CD8-positive, alpha-beta memory T cell (primary cell): ENCODE results near the gene ACTRT3. TPM values are rescaled to one million over a fixed set of nuclear protein-coding genes. Genes with fewer than 3 reads are reported as not detected.

Experiments
- CTCF ChIA-PET: fragments of 350-600 bp; sonication (Branson Sonifier 250); formaldehyde crosslinking; loops from one replicate; lab custom pipeline; 2021; ENCODE audit warnings: antibody characterized with exemption; lab: Charles Lee
- POLR2A ChIA-PET: fragments of 350-600 bp; sonication (Branson Sonifier 250); formaldehyde crosslinking; loops from one replicate; lab custom pipeline; 2021; ENCODE audit warnings: antibody characterized with exemption; lab: Charles Lee
- DNase-seq, 5 donors: peaks; one replicate each; pipeline versions ENCODE4 v3.0.0 to v3.0.0-alpha.2; 2020 to 2022; ENCODE audit warnings: mixed read lengths in 1 of 5
- H3K27ac ChIP-seq: one replicate; pipeline ENCODE4 v1.7.0; 2013; ENCODE audit warnings: low read depth, mild to moderate bottlenecking, low read length, moderate library complexity
- H3K27me3 ChIP-seq: 2 replicates; pipeline ENCODE4 v1.7.0; 2013; ENCODE audit warnings: low read length, mild to moderate bottlenecking; ENCODE audit not compliant: insufficient read depth, poor library complexity, severe bottlenecking
- H3K36me3 ChIP-seq: 2 replicates; pipeline ENCODE4 v1.7.0; 2013; ENCODE audit warnings: mild to moderate bottlenecking, low read length, moderate library complexity; ENCODE audit not compliant: insufficient read depth
- H3K4me1 ChIP-seq: 2 replicates; pipeline ENCODE4 v1.7.0; 2013; ENCODE audit warnings: mild to moderate bottlenecking, low read length, moderate library complexity; ENCODE audit not compliant: insufficient read depth
- H3K4me3 ChIP-seq: 2 replicates; pipeline ENCODE4 v1.7.0; 2013; ENCODE audit warnings: mild to moderate bottlenecking, low read length
- H3K9me3 ChIP-seq: 2 replicates; pipeline ENCODE4 v1.7.0; 2013; ENCODE audit warnings: mild to moderate bottlenecking, low read length
- H3K27ac Mint-ChIP-seq, 8 donors: one replicate each; pipeline ENCODE4 v1.8.0; 2020 to 2021; ENCODE audit warnings: mixed read lengths in 8 of 8, mild to moderate bottlenecking in 6 of 8, inconsistent platforms in 3 of 8, moderate library complexity in 3 of 8
- H3K27me3 Mint-ChIP-seq, 2 donors: one replicate each; pipeline ENCODE4 v1.8.0; 2020 to 2021; ENCODE audit warnings: mixed read lengths in 2 of 2, mild to moderate bottlenecking in 1 of 2, moderate library complexity in 1 of 2
- H3K36me3 Mint-ChIP-seq, 3 donors: one replicate each; pipeline ENCODE4 v1.8.0; 2020 to 2021; ENCODE audit warnings: mixed read lengths in 3 of 3, inconsistent platforms in 1 of 3, mild to moderate bottlenecking in 1 of 3
- H3K4me1 Mint-ChIP-seq, 3 donors: one replicate each; pipeline ENCODE4 v1.8.0; 2020 to 2021; ENCODE audit warnings: mixed read lengths in 3 of 3, inconsistent platforms in 1 of 3, mild to moderate bottlenecking in 1 of 3
- H3K4me3 Mint-ChIP-seq, 7 donors: one replicate each; pipeline ENCODE4 v1.8.0; 2020 to 2021; ENCODE audit warnings: mixed read lengths in 7 of 7, mild to moderate bottlenecking in 6 of 7, moderate library complexity in 4 of 7, inconsistent platforms in 2 of 7
- H3K9me3 Mint-ChIP-seq, 5 donors: one replicate each; pipeline ENCODE4 v1.8.0; 2020 to 2022; ENCODE audit warnings: mixed read lengths in 5 of 5, mild to moderate bottlenecking in 3 of 5, moderate library complexity in 2 of 5, inconsistent platforms in 1 of 5
- polyA plus RNA-seq: library from polyadenylated mRNA; unstranded; fragments of 300-500 nt; fragmentation: Illumina TruSeq; gene quantifications from one replicate; pipeline ENCODE4 v1.2.3, GENCODE V29; 2021
- total RNA-seq, 2 experiments: library from RNA; stranded (reverse); gene quantifications; one replicate each; pipeline ENCODE4 v1.2.3, GENCODE V29; 2021

The ACTRT3 gene
- total and polyA plus RNA-seq, 3 experiments from 2014 or later: 0.20 to 2.6 (median 2.5) TPM

GRCh38 chr3:169771497-169772304, 2.3 kb upstream of the ACTRT3 start:
- Histone ChIP-seq H3K36me3 (peaks cover 7% of the 10 kb centered on the region), H3K4me3 (peak overlapping the region; percentile 100), H3K27me3 (no peaks in the 10 kb centered on the region), H3K4me1 (peaks cover 25% of the 10 kb centered on the region), H3K27ac (peak overlapping the region; percentile 100), H3K9me3 (no peaks in the 10 kb centered on the region)
- Mint-ChIP-seq H3K27me3 (peaks cover 0 to 13% of the 10 kb centered on the region in 2 donors), H3K27ac (peak overlapping the region; percentile 97 to 100 (median 100)), H3K36me3 (peaks cover 0 to 50% (median 7%) of the 10 kb centered on the region in 3 donors), H3K9me3 (peaks cover 0 to 8% (median 0%) of the 10 kb centered on the region in 5 donors), H3K4me1 (peaks cover 46 to 59% (median 57%) of the 10 kb centered on the region in 3 donors), H3K4me3 (peak overlapping the region; percentile 94 to 100 (median 99))
- peak; percentile 38 to 84 (median 76) for DNase-seq
- ChIA-PET POLR2A (interaction anchor here (0.7 to 2.7 kb wide), 9 partner anchors 8 to 1098 kb away, joined by 3 to 31 read pairs (median 7); partner anchors contain the start of genes RPL22L1, SEC62, SKIL and TERC), CTCF (interaction anchor here (2.5 to 3.7 kb wide), 2 partner anchors 9 to 195 kb away, joined by 10 to 23 read pairs; partner anchors contain the start of gene SEC62)

GRCh38 chr3:169764882-169765612, 4.3 kb downstream of the ACTRT3 start, which contains the start of gene TERC:
Gene TERC, minus strand, starts transcription at chr3:169765060.
- Mint-ChIP-seq H3K27me3 (no peaks in the 10 kb centered on the region), H3K9me3 (peaks cover 0 to 13% (median 0%) of the 10 kb centered on the region in 5 donors), H3K36me3 (peaks cover 0 to 7% (median 0%) of the 10 kb centered on the region in 3 donors), H3K27ac (peak within 1 kb of the TSS; percentile 89 to 99 (median 98)), H3K4me1 (peaks cover 30 to 39% (median 34%) of the 10 kb centered on the region in 3 donors), H3K4me3 (peak within 1 kb of the TSS; percentile 89 to 99 (median 98))
- H3K4me1 ChIP-seq: peaks cover 12% of the 10 kb centered on the region
- POLR2A ChIA-PET: interaction anchor here (0.8 to 2.7 kb wide), 6 partner anchors 8 to 1105 kb away, joined by 4 to 31 read pairs (median 5); partner anchors contain the start of genes MYNN, RPL22L1, SEC62 and SKIL
- no peaks in the 10 kb centered on the region for H3K27me3 ChIP-seq
- peak within 1 kb of the TSS; percentile 96 for H3K4me3 ChIP-seq
- H3K36me3 ChIP-seq: no peaks in the 10 kb centered on the region
- H3K9me3 ChIP-seq: no peaks in the 10 kb centered on the region
- DNase-seq: peak; percentile 86 to 97 (median 95)
- CTCF ChIA-PET: interaction anchor here (1.2 to 1.5 kb wide), 2 partner anchors 8 to 202 kb away, joined by 3 to 5 read pairs; partner anchors contain the start of gene MYNN
- peak within 1 kb of the TSS; percentile 92 for H3K27ac ChIP-seq

GRCh38 chr3:169764312-169764881, 5.0 kb downstream of the ACTRT3 start:
- Mint-ChIP-seq H3K4me3 (peak overlapping the region; percentile 89 to 99 (median 98)), H3K27me3 (no peaks in the 10 kb centered on the region), H3K4me1 (peaks cover 29 to 38% (median 32%) of the 10 kb centered on the region in 3 donors), H3K27ac (peak overlapping the region; percentile 89 to 99 (median 98)), H3K9me3 (peaks cover 0 to 13% (median 0%) of the 10 kb centered on the region in 5 donors), H3K36me3 (peaks cover 0 to 4% (median 0%) of the 10 kb centered on the region in 3 donors)
- no peaks in the 10 kb centered on the region for H3K36me3 ChIP-seq
- POLR2A ChIA-PET: interaction anchor here (0.5 to 2.7 kb wide), 7 partner anchors 8 to 1105 kb away, joined by 3 to 31 read pairs (median 5); partner anchors contain the start of genes MYNN, RPL22L1, SEC62 and SKIL
- H3K4me1 ChIP-seq: peaks cover 16% of the 10 kb centered on the region
- peak overlapping the region; percentile 96 for H3K4me3 ChIP-seq
- no peaks in the 10 kb centered on the region for H3K9me3 ChIP-seq
- H3K27ac ChIP-seq: peak overlapping the region; percentile 92
- H3K27me3 ChIP-seq: no peaks in the 10 kb centered on the region
- peak; percentile 41 to 81 (median 71) for DNase-seq
- CTCF ChIA-PET: interaction anchor here (1.0 to 1.5 kb wide), 3 partner anchors 9 to 269 kb away, joined by 3 to 5 read pairs (median 3); partner anchors contain the start of gene MYNN

GRCh38 chr3:169760479-169760878, 8.9 kb downstream of the ACTRT3 start:
- peaks cover 0 to 4% (median 0%) of the 10 kb centered on the region in 3 donors for H3K36me3 Mint-ChIP-seq
- H3K27me3 ChIP-seq: no peaks in the 10 kb centered on the region
- ChIA-PET POLR2A (no interaction called here), CTCF (interaction anchor here (1.0 kb wide), 1 partner anchor 9 kb away, joined by 3 read pairs; the partner anchor contains the start of gene ACTRT3)
- peaks cover 28% of the 10 kb centered on the region for H3K4me1 ChIP-seq
- DNase-seq: no peak
- H3K4me3 ChIP-seq: no peak overlapping the region
- H3K27ac Mint-ChIP-seq: no peak overlapping the region
- no peaks in the 10 kb centered on the region for H3K36me3 ChIP-seq
- peaks cover 0 to 6% (median 0%) of the 10 kb centered on the region in 5 donors for H3K9me3 Mint-ChIP-seq
- no peaks in the 10 kb centered on the region for H3K27me3 Mint-ChIP-seq
- H3K27ac ChIP-seq: no peak overlapping the region
- H3K9me3 ChIP-seq: no peaks in the 10 kb centered on the region
- peaks cover 32 to 41% (median 35%) of the 10 kb centered on the region in 3 donors for H3K4me1 Mint-ChIP-seq
- H3K4me3 Mint-ChIP-seq: no peak overlapping the region

GRCh38 chr3:169759256-169759655, 10.1 kb downstream of the ACTRT3 start:
- Mint-ChIP-seq H3K4me3 (peak overlapping the region in 4 of 7 donors; percentile 0 to 42 (median 2)), H3K9me3 (no peaks in the 10 kb centered on the region), H3K27ac (peak overlapping the region in 7 of 8 donors; percentile 1 to 75 (median 39)), H3K36me3 (peaks cover 0 to 2% (median 0%) of the 10 kb centered on the region in 3 donors), H3K27me3 (no peaks in the 10 kb centered on the region), H3K4me1 (peaks cover 27 to 33% (median 27%) of the 10 kb centered on the region in 3 donors)
- CTCF ChIA-PET: no interaction called here
- Histone ChIP-seq H3K27me3 (no peaks in the 10 kb centered on the region), H3K4me1 (peaks cover 28% of the 10 kb centered on the region), H3K4me3 (no peak overlapping the region), H3K27ac (peak overlapping the region; percentile 11), H3K9me3 (no peaks in the 10 kb centered on the region), H3K36me3 (no peaks in the 10 kb centered on the region)
- POLR2A ChIA-PET: interaction anchor here (0.6 to 1.5 kb wide), 2 partner anchors 13 to 422 kb away, joined by 3 to 6 read pairs; no protein-coding TSS in a partner anchor
- no peak for DNase-seq

GRCh38 chr3:169758359-169758994, 10.9 kb downstream of the ACTRT3 start:
- H3K27ac ChIP-seq: no peak overlapping the region

More at GRCh38 chr3:169758359-169758994, 10.9 kb downstream of the ACTRT3 start:
- Histone ChIP-seq H3K4me3 (no peak overlapping the region), H3K9me3 (no peaks in the 10 kb centered on the region), H3K27me3 (no peaks in the 10 kb centered on the region), H3K36me3 (no peaks in the 10 kb centered on the region), H3K4me1 (peaks cover 21% of the 10 kb centered on the region)
- Mint-ChIP-seq H3K27me3 (no peaks in the 10 kb centered on the region), H3K27ac (no peak overlapping the region), H3K9me3 (no peaks in the 10 kb centered on the region), H3K4me3 (no peak overlapping the region), H3K36me3 (no peaks in the 10 kb centered on the region), H3K4me1 (peaks cover 20 to 25% (median 20%) of the 10 kb centered on the region in 3 donors)
- POLR2A ChIA-PET: interaction anchor here (1.5 kb wide), 1 partner anchor 14 kb away, joined by 6 read pairs; no protein-coding TSS in a partner anchor
- CTCF ChIA-PET: no interaction called here
- DNase-seq: no peak
